NCI-H524 (cell line): ENCODE data around the gene CFAP74.

Source experiments
- DNase-seq, 2 experiments: peaks; one replicate each; lab custom pipeline; 2025; lab: John Stamatoyannopoulos, UW

The CFAP74 gene

DNA sequence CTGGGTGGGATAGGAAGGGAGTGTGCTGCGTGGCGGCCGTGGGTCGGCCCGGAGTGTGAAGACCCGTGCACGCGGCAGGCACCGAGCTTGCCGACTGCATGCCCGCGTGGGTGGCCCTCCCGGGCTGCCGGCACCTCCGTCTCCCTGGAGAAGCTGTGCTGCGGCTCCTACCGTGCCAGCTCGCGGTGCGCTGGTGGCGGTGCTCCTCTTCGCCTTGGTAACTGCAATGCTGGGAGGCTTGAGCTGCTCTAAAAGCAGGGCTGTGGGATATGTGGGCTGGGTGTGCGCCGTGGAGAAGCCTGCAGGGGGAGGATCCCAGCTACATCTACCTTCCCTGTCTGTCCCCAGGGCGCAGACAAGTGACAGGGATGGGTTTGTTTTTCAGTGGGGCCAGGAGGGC lies 18.0 kb upstream of the CFAP74 start:
- no peak for DNase-seq

DNA sequence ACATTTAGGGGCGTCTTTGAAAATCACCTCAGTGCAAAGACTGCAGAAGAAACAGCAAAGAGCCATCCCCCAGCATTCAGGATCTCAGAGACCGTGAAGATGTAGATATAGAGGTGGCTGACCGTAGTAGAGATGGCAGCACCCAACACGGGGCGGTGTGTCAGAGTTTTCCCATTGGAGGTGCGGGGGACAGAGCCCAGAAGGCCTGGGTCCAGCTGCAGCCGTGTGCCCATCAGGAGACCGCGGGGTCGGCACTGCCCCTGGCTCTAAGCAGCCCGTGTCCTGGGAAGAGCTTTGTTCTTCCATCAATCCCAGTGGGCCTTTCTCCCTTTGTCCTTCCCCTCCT lies 16.7 kb upstream of the CFAP74 start:
- no peak for DNase-seq

DNA sequence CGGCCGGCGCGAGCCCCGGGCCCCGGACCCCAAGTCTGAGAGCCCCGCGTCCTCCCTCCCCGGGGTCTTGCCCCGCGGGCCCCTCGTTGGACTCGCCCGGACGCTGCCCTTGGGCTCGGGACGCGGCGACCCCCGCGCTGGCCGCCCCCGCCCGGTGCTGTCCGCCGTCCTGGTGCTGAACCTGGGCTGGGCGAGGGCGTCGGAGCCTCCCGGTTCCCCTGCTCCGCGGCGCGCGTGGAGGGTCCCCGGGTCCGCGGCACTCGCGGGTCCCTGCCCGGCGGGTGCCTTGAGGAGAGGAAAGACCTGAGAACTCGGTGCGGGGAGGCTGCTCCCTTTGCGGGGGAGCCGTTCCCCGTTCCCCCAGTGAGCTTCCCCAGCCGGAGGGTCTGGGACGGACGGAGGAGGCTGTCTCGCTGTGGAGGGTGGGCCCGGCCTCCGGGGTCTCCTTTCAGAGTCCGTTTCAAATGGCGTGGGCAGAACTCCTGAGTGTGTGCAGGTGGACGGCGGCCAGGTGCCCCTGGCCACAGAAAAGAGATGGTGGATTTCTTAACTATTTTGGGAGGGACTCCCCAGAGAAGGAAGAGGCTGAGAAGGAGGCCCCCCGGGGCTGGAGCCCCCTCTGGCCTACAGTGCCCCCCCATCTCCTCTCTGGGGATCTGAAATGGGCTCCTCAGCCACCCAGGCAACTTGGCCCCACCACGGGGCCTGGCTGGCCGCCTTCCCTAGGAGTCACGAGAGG lies 16.2 kb upstream of the CFAP74 start:
- no peak for DNase-seq

GRCh38 chr1:2019172-2019543 lies 15.6 kb upstream of the CFAP74 start, which contains the start of gene GABRD:
Gene GABRD, plus strand, starts transcription at chr1:2019345. Its CDS starts 79 bp downstream, at chr1:2019424.
- no peak for DNase-seq

DNA sequence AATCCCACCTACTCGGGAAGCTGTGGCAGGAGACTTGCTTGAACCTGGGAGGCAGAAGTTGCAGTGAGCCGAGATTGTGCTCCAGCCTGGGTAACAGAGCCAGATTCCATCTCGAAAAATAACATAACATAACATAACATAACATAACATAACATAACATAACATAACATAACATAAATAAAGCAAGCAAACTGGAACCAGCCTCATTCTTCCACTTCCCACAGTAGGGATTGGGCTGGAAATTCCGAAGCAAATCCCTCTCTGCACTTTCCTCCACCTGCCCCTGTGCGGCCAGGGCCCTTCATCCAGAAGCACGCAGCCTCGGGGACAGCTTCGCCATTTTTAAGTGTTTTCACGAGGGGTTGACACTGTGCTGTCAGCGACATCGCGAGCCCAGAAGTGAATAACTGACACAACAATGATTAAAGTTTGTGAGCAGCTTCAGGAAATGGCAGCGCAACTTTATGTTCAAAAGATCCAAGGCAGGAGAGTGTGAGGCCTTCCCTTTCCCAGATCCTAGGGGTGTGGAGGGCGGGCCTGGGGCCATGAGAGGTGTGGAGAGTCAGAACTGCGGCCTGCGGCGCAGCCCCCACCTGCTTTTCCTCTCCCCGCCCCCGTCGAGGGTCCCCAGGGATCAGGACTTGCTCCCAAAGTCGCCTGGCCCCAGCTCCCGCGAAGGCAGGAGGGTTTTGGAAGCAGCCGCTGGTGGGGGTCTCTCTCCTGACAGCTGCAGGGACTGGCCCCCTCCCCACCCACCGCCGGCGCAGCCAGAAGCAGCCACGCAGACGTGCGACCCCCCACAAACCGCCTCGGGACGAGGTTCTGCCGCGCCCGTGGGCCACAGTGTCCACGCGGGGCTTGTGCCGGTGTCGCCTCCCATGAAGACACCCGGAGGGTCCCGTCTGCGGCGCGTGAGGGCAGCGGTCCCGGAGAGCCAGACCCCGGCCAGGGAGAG lies 14.9 kb upstream of the CFAP74 start:
- no peak for DNase-seq

- no peak for DNase-seq
Observed at GRCh38 chr1:2016123-2016522, 12.5 kb upstream of the CFAP74 start.

GRCh38 chr1:2014741-2015735 lies 11.5 kb upstream of the CFAP74 start:
- DNase-seq = no peak

GRCh38 chr1:2014181-2014580 lies 10.6 kb upstream of the CFAP74 start:
- no peak for DNase-seq

- DNase-seq = no peak
Observed at GRCh38 chr1:2009101-2010053, 5.8 kb upstream of the CFAP74 start.

GRCh38 chr1:2004856-2005255 lies 1.3 kb upstream of the CFAP74 start:
- DNase-seq = no peak

GRCh38 chr1:2001773-2002411 lies 1.7 kb downstream of the CFAP74 start:
- DNase-seq = no peak

DNA sequence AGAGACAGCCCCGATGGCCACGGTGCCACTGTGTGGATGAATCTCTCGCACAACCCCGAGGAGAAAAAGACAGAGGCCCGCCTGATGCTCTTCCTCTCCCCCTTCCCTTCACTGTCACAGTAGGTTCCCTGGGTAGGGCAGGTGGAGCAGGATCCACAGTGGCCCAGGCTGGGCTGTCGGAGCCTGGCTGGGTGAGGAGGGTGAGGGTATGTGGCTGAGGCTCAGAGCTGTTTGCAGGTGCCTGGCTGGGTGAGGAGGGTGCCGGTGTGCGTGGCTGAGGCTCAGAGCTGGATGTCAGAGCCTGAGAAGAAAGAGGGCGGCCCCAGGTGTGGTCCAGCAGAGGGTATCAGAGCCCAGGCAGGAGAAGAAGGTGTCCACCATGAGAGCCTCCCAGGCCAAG lies 2.7 kb downstream of the CFAP74 start:
- no peak for DNase-seq

DNA sequence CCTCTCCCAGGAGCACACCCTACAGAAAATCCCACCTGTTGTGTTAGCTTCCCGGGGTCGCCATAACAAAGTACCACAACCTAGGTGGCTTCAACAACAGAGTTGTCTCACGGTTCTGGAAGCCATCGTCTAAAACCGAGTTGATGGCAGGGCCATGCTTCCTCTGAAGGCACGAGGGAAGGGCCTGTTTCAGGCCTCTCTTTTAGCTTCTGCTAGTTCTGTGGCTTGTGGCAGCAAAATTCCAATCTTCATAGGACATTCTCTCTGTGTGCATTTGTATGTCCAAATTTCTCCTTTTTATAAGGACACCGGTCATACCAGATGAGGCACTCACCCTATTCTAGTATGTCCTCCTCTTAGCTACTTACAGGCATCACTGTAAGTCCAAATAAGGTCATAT lies 3.2 kb downstream of the CFAP74 start:
- no peak for DNase-seq

DNA sequence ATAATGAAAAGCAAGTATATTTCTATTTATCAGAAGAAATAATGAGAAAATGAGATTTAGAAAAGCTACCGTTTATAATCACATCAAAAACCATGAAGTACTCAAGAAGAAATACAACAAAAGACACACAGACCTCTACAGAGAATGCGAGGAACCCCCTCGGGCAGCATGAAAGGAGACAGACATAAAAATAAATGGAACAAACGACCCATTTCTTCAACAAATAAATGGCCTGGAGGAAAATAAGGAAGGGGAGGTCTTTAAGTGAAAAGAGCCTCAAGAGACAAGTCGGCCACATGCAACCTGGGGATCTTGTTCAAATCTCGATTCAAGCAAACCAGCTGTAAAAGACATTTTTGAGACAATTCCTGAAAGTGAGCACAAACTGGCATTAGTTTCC lies 6.0 kb downstream of the CFAP74 start:
- DNase-seq = no peak

- DNase-seq = no peak
Observed at GRCh38 chr1:1996207-1996651, 7.4 kb downstream of the CFAP74 start.

DNA sequence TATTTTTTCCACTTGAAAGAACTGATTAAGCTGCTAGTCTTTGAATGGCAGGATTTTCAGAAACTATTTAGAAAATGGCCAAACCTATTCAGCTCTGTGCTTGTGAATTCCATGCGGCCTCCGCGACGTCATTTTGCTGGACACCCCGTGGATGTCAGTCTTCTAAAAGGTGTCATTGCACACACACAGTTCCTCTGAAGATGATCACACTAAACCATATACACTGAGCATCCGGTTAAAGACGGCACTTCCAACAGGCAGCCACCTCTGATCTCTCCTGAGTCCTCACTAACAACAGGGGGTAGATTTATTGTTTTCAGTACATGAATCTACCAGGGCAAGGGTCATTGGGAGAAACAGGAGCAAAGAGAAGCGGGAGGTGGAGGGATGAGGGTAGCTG lies 9.1 kb downstream of the CFAP74 start:
- no peak for DNase-seq

DNA sequence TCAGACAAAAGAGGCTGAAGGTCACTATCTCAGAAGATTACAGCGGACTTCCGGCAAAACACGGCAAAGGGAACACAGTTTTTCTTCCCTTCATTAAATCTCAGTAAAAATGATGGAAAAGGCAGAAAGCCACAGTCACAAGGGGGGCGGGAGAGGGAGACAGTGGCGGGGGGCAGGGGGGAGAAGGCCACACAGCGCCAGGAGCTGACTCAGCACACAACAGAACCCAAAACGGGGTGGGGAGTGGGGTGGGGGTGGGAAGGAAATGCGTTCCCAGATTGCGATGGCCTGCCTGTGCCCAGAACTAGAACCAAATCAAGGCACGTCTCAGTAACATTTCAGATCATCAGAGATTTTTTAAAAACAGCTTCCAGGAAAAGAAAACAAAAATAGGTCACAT lies 13.4 kb downstream of the CFAP74 start:
- no peak for DNase-seq

DNA sequence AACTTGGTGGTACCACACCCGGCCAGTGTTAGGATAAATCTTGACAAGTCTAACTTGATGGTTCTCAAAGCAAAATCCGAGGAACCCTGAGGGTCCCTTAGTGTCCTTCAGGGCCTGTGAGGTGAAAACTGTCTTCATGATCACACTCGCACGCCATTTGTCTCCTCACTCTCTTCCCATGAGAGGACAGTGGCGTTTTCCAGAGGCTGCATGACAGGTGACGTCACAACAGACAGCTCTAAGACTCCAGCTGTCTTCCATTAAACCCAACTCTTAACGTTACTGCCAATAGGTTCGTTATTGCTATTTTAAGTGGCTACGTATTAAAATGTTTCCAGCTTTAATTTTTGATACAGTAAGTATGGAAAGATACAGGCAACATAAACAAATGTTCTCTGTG lies 13.8 kb downstream of the CFAP74 start:
- DNase-seq = no peak

DNA sequence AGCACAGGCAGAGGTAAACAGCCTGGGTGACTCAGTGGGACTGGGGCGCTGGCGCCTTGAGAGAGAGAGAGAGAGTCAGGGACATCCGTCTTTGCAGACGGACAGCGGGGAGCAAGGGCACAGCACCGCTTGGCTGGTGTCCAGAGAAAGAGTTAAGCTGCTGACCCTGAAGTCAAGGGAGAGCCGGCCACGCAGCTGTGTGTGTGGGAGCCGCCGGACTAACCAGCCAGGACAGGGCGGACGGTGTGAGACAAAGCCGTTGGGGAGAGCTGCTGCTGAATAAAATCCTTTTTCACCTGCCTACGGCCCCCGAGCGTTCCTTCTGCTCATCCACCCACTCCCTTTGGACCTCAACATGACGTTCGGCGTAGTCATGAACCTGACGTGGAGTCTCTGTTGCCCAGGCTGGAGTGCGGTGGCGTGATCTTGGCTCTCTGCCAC lies 14.5 kb downstream of the CFAP74 start:
- no peak for DNase-seq
